Stimulated activated CD4-positive, alpha-beta T cell treated with anti-CD3 and anti-CD28 coated beads, Interleukin-2, amount 100 ng/mL, for 48 hours (primary cell): ENCODE results near the gene MYOZ1.

Source experiments
- DNase-seq, 2 donors: peaks; one replicate each; pipeline ENCODE4 v3.0.0-alpha.2; 2020

The MYOZ1 gene

GRCh38 chr10:73591935-73592699 is 49.2 kb downstream of the MYOZ1 start:
- no peak for DNase-seq

GRCh38 chr10:73590881-73591799 is 50.1 kb downstream of the MYOZ1 start, which contains the start of gene USP54:
TSS of gene USP54 (minus strand) at chr10:73591342. CDS start at chr10:73575658, 15,684 bp downstream.
- no peak for DNase-seq

- no peak for DNase-seq
Measured at GRCh38 chr10:73589563-73590126, 51.6 kb downstream of the MYOZ1 start.

GRCh38 chr10:73588656-73589055 is 52.6 kb downstream of the MYOZ1 start:
- no peak for DNase-seq

- DNase-seq = no peak
Measured at GRCh38 chr10:73586583-73586984, 54.7 kb downstream of the MYOZ1 start.

GRCh38 chr10:73585327-73585726 is 55.9 kb downstream of the MYOZ1 start:
- DNase-seq = no peak

GRCh38 chr10:73584737-73585136 is 56.5 kb downstream of the MYOZ1 start:
- DNase-seq = no peak

- DNase-seq = no peak
Measured at GRCh38 chr10:73581918-73582317, 59.4 kb downstream of the MYOZ1 start.
